ENCODE data around the gene NT5DC1. TPM values are rescaled to one million over a fixed set of nuclear protein-coding genes. Genes with fewer than 3 reads are reported as not detected.
"Not testable (repeated sequence)": the region's sequence is repeated elsewhere in the genome, so short reads cannot be mapped to it uniquely, and the experiment has no call there.

Gene NT5DC1
- polyA plus RNA-seq, 3 donors: 18.2 to 39.0 (median 28.3) TPM

DNA sequence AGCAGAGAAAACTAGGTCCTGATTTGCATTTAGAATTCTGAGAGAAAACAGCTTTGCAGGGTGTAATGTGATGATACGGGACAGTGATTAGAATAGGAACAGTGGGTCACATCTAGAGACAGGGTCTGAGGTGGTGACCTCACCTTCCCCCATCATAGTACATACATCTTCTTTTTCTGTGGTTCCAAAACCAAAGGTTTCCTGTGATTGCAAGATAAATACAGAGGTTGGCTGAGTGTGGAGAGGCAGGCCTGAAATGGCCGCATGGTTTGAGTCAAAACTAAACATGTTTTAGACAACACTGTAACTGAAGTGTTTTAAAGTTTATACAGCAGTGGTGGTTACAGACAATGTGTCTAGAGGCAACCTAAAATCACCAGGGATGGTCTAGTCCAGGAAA, 10.4 kb upstream of the NT5DC1 start:
- H3K9me3 Mint-ChIP-seq: peaks cover 0 to 8% (median 3%) of the 10 kb centered on the region in 7 donors
- no peaks in the 10 kb centered on the region for H3K4me1 Mint-ChIP-seq
- no peaks in the 10 kb centered on the region for H3K79me2 ChIP-seq (ENCODE audit: insufficient read depth, low read length)
- intact Hi-C loops (cut with micrococcal nuclease): no loop called here
- no peak for TF ChIP-seq CTCF (IDR thresholded peaks at IDR 0.05)
- no peak overlapping the region for H3K9ac ChIP-seq (ENCODE audit: insufficient read depth, low read length, poor library complexity, severe bottlenecking)
- H3K4me3 ChIP-seq (replicated peaks in 1 of 3; ENCODE audit: low read depth in 2 of 3, low read length in 3 of 3): no peak overlapping the region
- H3K9me3 ChIP-seq (replicated peaks in 1 of 2; ENCODE audit: control insufficient read depth in 1 of 2, insufficient read depth in 1 of 2, low read length in 2 of 2): no peaks in the 10 kb centered on the region
- H3K36me3 Mint-ChIP-seq: no peaks in the 10 kb centered on the region
- H3K36me3 ChIP-seq (replicated peaks in 1 of 2; ENCODE audit: control insufficient read depth in 1 of 2, insufficient read depth in 2 of 2, low read length in 2 of 2): no peaks in the 10 kb centered on the region
- no peak for DNase-seq
- no peak overlapping the region for H3K27ac Mint-ChIP-seq
- H2AFZ ChIP-seq (ENCODE audit: insufficient read depth, low read depth, low read length, poor library complexity, severe bottlenecking): no peak overlapping the region
- H3K27me3 Mint-ChIP-seq (ENCODE audit: low read depth in 3 of 3): peaks cover 2 to 7% (median 4%) of the 10 kb centered on the region in 3 donors
- no peak overlapping the region for H3K4me2 ChIP-seq (replicated peaks; ENCODE audit: extremely low read depth, low read length, poor library complexity, severe bottlenecking)
- H3K27me3 ChIP-seq (ENCODE audit: control insufficient read depth in 2 of 2, insufficient read depth in 2 of 2, low read length in 2 of 2): no peaks in the 10 kb centered on the region
- no CpG with 5 or more reads among the region's 2 CpGs for WGBS (ENCODE audit: insufficient coverage)
- H3K4me3 Mint-ChIP-seq: no peak overlapping the region
- no peaks in the 10 kb centered on the region for H4K20me1 ChIP-seq (ENCODE audit: insufficient read depth, low read length)
- H3K27ac ChIP-seq (ENCODE audit: low read depth in 1 of 2, low read length in 2 of 2): no peak overlapping the region
- H3K4me1 ChIP-seq (ENCODE audit: control insufficient read depth in 1 of 2, insufficient read depth in 2 of 2, low read length in 2 of 2): no peaks in the 10 kb centered on the region

GRCh38 chr6:116094041-116094440, 6.6 kb upstream of the NT5DC1 start:
- intact Hi-C loops (cut with micrococcal nuclease): no loop called here
- no peak for TF ChIP-seq CTCF (IDR thresholded peaks at IDR 0.05)
- H3K27ac ChIP-seq (ENCODE audit: low read depth in 1 of 2, low read length in 2 of 2): no peak overlapping the region

GRCh38 chr6:116096048-116096759, 4.4 kb upstream of the NT5DC1 start:
- H3K4me1 ChIP-seq (ENCODE audit: control insufficient read depth in 1 of 2, insufficient read depth in 2 of 2, low read length in 2 of 2); H3K4me3 Mint-ChIP-seq; H3K36me3 ChIP-seq (replicated peaks in 1 of 2; ENCODE audit: control insufficient read depth in 1 of 2, insufficient read depth in 2 of 2, low read length in 2 of 2); H4K20me1 ChIP-seq (ENCODE audit: insufficient read depth, low read length); H3K9ac ChIP-seq (ENCODE audit: insufficient read depth, low read length, poor library complexity, severe bottlenecking); H3K27ac ChIP-seq (ENCODE audit: low read depth in 1 of 2, low read length in 2 of 2); intact Hi-C loops (cut with micrococcal nuclease); DNase-seq; H2AFZ ChIP-seq (ENCODE audit: insufficient read depth, low read depth, low read length, poor library complexity, severe bottlenecking); H3K4me3 ChIP-seq (replicated peaks in 1 of 3; ENCODE audit: low read depth in 2 of 3, low read length in 3 of 3); H3K36me3 Mint-ChIP-seq; H3K27ac Mint-ChIP-seq; H3K27me3 ChIP-seq (ENCODE audit: control insufficient read depth in 2 of 2, insufficient read depth in 2 of 2, low read length in 2 of 2); H3K27me3 Mint-ChIP-seq (ENCODE audit: low read depth in 3 of 3); H3K4me2 ChIP-seq (replicated peaks; ENCODE audit: extremely low read depth, low read length, poor library complexity, severe bottlenecking); H3K79me2 ChIP-seq (ENCODE audit: insufficient read depth, low read length): not testable (repeated sequence)
- peaks cover 10 to 12% of the 10 kb centered on the region in 2 donors for H3K9me3 ChIP-seq (replicated peaks in 1 of 2; ENCODE audit: control insufficient read depth in 1 of 2, insufficient read depth in 1 of 2, low read length in 2 of 2)
- Mint-ChIP-seq H3K9me3 (peaks cover 10 to 22% (median 15%) of the 10 kb centered on the region in 7 donors), H3K4me1 (peaks cover 14% of the 10 kb centered on the region)
- WGBS (ENCODE audit: insufficient coverage): 100% methylated on average over 5 of the region's 9 CpGs

More at GRCh38 chr6:116094041-116094440, 6.6 kb upstream of the NT5DC1 start:
- H3K4me2 ChIP-seq (replicated peaks; ENCODE audit: extremely low read depth, low read length, poor library complexity, severe bottlenecking): no peak overlapping the region
- no peak overlapping the region for H3K4me3 ChIP-seq (replicated peaks in 1 of 3; ENCODE audit: low read depth in 2 of 3, low read length in 3 of 3)
- Mint-ChIP-seq H3K4me1 (peaks cover 4% of the 10 kb centered on the region), H3K9me3 (peaks cover 10 to 22% (median 15%) of the 10 kb centered on the region in 7 donors), H3K27ac (no peak overlapping the region), H3K4me3 (no peak overlapping the region), H3K27me3 (ENCODE audit: low read depth in 3 of 3) (peaks cover 1 to 7% (median 2%) of the 10 kb centered on the region in 3 donors), H3K36me3 (no peaks in the 10 kb centered on the region)
- H4K20me1 ChIP-seq (ENCODE audit: insufficient read depth, low read length): no peaks in the 10 kb centered on the region
- WGBS (ENCODE audit: insufficient coverage): 100% methylated on average over 4 of the region's 7 CpGs
- no peaks in the 10 kb centered on the region for H3K27me3 ChIP-seq (ENCODE audit: control insufficient read depth in 2 of 2, insufficient read depth in 2 of 2, low read length in 2 of 2)
- no peaks in the 10 kb centered on the region for H3K4me1 ChIP-seq (ENCODE audit: control insufficient read depth in 1 of 2, insufficient read depth in 2 of 2, low read length in 2 of 2)
- DNase-seq: no peak
- H2AFZ ChIP-seq (ENCODE audit: insufficient read depth, low read depth, low read length, poor library complexity, severe bottlenecking): no peak overlapping the region
- H3K36me3 ChIP-seq (replicated peaks in 1 of 2; ENCODE audit: control insufficient read depth in 1 of 2, insufficient read depth in 2 of 2, low read length in 2 of 2): no peaks in the 10 kb centered on the region
- no peak overlapping the region for H3K9ac ChIP-seq (ENCODE audit: insufficient read depth, low read length, poor library complexity, severe bottlenecking)
- no peaks in the 10 kb centered on the region for H3K79me2 ChIP-seq (ENCODE audit: insufficient read depth, low read length)
- peaks cover 10 to 12% of the 10 kb centered on the region in 2 donors for H3K9me3 ChIP-seq (replicated peaks in 1 of 2; ENCODE audit: control insufficient read depth in 1 of 2, insufficient read depth in 1 of 2, low read length in 2 of 2)
